DND-41 (cell line): ENCODE measurements around the gene BATF2.

Source experiments
- EZH2 ChIP-seq: IDR thresholded peaks from 3 replicates; pipeline ENCODE4 v1.6.1; 2012; ENCODE audit warnings: borderline replicate concordance, low read depth, mild to moderate bottlenecking, moderate library complexity, low read length, inconsistent platforms; ENCODE audit not compliant: severe bottlenecking
- TF ChIP-seq, protein P1 (sequence below): IDR thresholded peaks from 2 replicates; pipeline ENCODE4 v1.5.1; 2012; ENCODE audit warnings: borderline replicate concordance, low read length, moderate library complexity, mild to moderate bottlenecking; ENCODE audit not compliant: poor library complexity, severe bottlenecking; ENCODE audit errors: extremely low read depth

DNA sequence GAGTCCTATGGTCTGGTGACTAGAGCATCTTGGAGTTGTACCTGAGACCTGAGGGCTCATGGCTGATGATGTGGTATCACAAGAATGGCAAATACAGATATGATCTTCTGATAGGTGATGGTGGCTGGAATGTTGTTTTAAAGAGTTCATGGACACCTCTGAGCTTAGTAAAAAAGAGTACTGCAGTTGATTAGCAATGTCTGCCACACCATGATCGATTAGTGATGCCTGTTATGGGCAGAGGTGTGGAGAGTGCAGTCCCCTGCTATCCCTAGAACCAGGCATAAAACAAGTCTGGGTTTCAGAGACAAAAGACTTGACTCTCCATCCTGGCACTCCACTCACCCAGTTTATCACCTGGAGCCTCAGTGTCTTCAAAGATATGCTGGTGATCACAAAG, 1.4 kb upstream of the BATF2 start:
- TF ChIP-seq, protein P1, sequence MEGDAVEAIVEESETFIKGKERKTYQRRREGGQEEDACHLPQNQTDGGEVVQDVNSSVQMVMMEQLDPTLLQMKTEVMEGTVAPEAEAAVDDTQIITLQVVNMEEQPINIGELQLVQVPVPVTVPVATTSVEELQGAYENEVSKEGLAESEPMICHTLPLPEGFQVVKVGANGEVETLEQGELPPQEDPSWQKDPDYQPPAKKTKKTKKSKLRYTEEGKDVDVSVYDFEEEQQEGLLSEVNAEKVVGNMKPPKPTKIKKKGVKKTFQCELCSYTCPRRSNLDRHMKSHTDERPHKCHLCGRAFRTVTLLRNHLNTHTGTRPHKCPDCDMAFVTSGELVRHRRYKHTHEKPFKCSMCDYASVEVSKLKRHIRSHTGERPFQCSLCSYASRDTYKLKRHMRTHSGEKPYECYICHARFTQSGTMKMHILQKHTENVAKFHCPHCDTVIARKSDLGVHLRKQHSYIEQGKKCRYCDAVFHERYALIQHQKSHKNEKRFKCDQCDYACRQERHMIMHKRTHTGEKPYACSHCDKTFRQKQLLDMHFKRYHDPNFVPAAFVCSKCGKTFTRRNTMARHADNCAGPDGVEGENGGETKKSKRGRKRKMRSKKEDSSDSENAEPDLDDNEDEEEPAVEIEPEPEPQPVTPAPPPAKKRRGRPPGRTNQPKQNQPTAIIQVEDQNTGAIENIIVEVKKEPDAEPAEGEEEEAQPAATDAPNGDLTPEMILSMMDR, result no peak
- no peak for TF ChIP-seq EZH2
